Kidney epithelial cell (primary cell): ENCODE results near the gene SLC25A48. TPM values are rescaled to one million over a fixed set of nuclear protein-coding genes. Genes with fewer than 3 reads are reported as not detected.

Source experiments
- DNase-seq: peaks from one replicate; pipeline ENCODE4 v3.0.0-alpha.2; 2010; ENCODE audit warnings: low read depth
- H3K27me3 ChIP-seq: 2 replicates; pipeline ENCODE4 v1.6.0; 2011; ENCODE audit warnings: low read length; ENCODE audit not compliant: control insufficient read depth, insufficient read depth
- H3K36me3 ChIP-seq: 2 replicates; pipeline ENCODE4 v1.5.1; 2011; ENCODE audit warnings: low read length; ENCODE audit not compliant: control insufficient read depth, insufficient read depth
- H3K4me3 ChIP-seq: 2 replicates; pipeline ENCODE4 v1.5.1; 2011; ENCODE audit warnings: low read depth, mild to moderate bottlenecking, control low read depth, low read length
- CTCF ChIP-seq: IDR thresholded peaks from 2 replicates; pipeline ENCODE4 v1.5.1; 2011; ENCODE audit warnings: mild to moderate bottlenecking, moderate library complexity, low read length, control low read depth, inconsistent platforms; ENCODE audit not compliant: insufficient read depth, poor library complexity, severe bottlenecking
- total RNA-seq: library from RNA; depleted of rRNA; stranded (reverse); fragments of >200 nt; gene quantifications from 2 replicates; pipeline ENCODE4 v1.2.3, GENCODE V29; 2015

SLC25A48 gene
- total RNA-seq, 1 donor from 2014 or later = not detected

DNA sequence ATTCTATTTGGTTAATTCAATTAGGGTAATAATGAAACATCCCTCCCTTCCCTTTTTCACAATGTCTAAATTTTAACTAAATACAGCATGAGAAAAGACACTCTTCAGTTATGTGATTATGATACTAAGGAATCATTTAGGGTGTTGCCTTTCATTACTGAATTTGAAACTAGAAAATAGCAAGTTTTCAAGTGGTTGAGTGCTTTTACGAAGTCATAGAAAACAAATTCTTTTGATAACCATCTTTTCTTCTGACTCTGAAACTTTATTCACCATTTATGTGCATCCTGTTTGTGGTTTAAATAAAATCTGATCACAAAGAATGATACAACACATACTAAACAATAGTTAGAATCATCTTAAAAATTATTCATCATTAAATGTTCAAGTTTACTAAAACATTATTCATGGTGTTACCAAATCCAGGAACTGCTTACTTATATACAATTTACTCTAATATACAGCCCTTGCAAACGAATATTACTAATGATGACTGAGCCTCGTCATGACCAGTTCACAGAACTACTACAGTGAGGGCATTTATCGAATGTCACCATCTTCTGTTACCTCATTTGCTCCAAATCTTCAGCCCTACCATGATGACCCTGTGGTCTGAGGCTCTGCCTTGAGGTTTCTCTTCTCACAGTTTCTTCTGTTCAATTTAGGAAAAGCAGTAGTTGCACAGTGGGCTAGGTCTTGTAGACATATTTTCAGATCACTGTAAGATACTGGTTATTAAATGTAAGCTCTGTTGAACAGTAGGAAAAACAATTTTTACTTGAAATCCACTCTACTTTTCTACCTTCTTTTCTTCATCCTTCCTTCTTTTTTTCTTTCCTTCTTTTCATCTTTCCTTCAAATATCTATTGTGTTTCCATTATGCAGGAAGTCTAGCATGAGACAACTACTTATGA is 79.5 kb downstream of the SLC25A48 start:
- TF ChIP-seq CTCF = no peak
- H3K27me3 ChIP-seq = peaks cover 17% of the 10 kb centered on the region
- H3K36me3 ChIP-seq = no peaks in the 10 kb centered on the region
- DNase-seq = no peak
- H3K4me3 ChIP-seq = no peak overlapping the region

DNA sequence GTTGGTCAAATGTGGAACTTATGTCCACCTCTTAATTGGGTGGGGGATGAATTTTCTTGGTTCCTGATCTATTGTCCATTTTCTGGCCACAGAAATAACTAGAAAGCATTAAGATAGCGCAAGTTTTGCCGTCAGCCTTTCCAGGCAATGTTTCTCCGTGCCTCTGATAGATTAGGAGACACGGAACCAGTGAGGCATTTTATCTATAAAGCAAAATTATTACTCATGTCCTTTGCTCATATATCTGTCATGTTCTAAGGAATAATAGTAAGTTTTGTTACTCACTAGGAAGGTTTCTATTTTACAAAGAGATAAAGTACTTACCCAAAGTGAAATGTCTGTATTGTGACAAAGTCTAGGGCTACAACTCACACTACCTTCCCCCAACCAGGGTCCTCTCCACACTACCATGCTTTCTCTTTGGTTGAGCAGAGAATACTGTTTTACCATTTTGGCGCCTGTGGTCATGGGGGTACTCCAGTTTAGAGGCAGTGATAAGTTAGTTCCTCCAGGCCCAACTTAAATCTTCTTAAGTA is 81.1 kb downstream of the SLC25A48 start:
- DNase-seq = no peak
- Histone ChIP-seq H3K27me3 (peaks cover 16% of the 10 kb centered on the region), H3K36me3 (no peaks in the 10 kb centered on the region), H3K4me3 (no peak overlapping the region)
- no peak for TF ChIP-seq CTCF

- no peak for TF ChIP-seq CTCF
- Histone ChIP-seq H3K4me3 (no peak overlapping the region), H3K36me3 (no peaks in the 10 kb centered on the region), H3K27me3 (peaks cover 12% of the 10 kb centered on the region)
- DNase-seq = no peak
Measured at GRCh38 chr5:135916638-135917263, 82.3 kb downstream of the SLC25A48 start.

- no peaks in the 10 kb centered on the region for H3K36me3 ChIP-seq
- TF ChIP-seq CTCF = no peak
- DNase-seq = no peak
- H3K27me3 ChIP-seq = peaks cover under 1% of the 10 kb centered on the region
- no peak overlapping the region for H3K4me3 ChIP-seq
Measured at GRCh38 chr5:135920199-135920598, 85.7 kb downstream of the SLC25A48 start.

DNA sequence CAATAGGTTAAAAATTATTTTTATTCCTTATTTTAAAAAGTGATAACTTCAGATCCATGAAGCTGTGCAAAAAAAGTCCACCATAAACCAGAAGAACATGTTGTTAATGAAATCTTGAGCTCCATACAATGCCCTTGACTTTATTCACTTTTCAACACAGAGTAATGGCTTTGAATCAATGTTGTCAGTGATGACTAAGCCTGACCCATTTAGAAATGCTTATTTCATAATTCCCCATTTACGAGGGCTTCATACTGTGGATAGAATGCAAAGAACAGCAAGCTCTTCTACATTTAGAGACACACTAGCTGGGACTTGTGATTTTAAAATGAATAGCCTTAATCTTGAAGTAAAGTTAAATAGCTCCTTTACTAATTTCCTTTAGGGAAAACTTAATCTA is 86.9 kb downstream of the SLC25A48 start:
- no peaks in the 10 kb centered on the region for H3K36me3 ChIP-seq
- H3K4me3 ChIP-seq = no peak overlapping the region
- peaks cover 2% of the 10 kb centered on the region for H3K27me3 ChIP-seq
- DNase-seq = no peak
- TF ChIP-seq CTCF = no peak
